NCI-H146 (cell line): ENCODE results near the gene FAM53A.

Source experiments
- DNase-seq: peaks from one replicate; lab custom pipeline; 2025; lab: John Stamatoyannopoulos, UW

FAM53A gene

DNA sequence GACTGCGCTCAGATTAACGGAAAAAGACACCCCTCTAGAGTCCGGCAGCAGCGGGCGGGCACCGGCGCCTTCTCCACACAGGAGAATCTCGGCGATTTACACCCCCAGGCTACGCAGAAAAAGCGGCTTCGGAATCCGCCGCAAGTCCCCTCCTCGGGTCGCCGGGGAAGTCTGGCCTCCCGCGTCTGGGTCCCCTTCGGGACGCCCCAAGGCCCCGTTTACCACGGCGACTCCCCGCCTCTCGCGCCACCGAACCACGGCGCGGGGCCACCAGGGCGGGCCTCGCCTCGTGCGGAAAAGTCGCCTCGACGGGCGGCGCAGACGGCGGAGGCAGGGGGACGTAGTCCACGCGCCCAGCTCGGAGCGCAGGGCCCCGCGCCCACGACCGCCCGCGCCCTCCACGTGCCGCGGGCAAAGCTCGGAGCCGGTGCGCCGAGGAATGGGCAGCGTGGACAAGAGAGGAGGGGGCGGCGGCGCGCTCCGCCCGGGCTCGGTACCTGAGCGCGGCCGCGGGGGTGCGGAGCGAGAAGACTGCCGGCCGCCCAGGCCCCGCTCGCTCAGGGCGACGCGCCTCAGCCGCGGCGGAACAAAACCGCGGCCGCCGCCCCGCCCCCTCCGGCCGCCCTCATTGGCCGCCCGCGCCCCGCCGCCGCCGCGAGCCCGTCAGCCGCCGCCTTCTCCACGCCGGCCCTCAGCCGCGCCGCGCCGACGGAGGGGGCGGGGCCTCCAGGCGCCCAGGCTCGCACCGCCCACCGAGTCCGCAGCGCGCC lies at the start of gene FAM53A:
TSS of gene FAM53A (minus strand) at position 578 of the 770 bp plus-strand sequence. CDS start 15,572 bp downstream, outside the sequence.
- peak; percentile 85 for DNase-seq

- no peak for DNase-seq
Observed at GRCh38 chr4:1732911-1733310, 48.8 kb upstream of the FAM53A start.

- no peak for DNase-seq
Observed at GRCh38 chr4:1731180-1731579, 47.1 kb upstream of the FAM53A start.

GRCh38 chr4:1730532-1731135 lies 46.5 kb upstream of the FAM53A start:
- DNase-seq, result no peak

DNA sequence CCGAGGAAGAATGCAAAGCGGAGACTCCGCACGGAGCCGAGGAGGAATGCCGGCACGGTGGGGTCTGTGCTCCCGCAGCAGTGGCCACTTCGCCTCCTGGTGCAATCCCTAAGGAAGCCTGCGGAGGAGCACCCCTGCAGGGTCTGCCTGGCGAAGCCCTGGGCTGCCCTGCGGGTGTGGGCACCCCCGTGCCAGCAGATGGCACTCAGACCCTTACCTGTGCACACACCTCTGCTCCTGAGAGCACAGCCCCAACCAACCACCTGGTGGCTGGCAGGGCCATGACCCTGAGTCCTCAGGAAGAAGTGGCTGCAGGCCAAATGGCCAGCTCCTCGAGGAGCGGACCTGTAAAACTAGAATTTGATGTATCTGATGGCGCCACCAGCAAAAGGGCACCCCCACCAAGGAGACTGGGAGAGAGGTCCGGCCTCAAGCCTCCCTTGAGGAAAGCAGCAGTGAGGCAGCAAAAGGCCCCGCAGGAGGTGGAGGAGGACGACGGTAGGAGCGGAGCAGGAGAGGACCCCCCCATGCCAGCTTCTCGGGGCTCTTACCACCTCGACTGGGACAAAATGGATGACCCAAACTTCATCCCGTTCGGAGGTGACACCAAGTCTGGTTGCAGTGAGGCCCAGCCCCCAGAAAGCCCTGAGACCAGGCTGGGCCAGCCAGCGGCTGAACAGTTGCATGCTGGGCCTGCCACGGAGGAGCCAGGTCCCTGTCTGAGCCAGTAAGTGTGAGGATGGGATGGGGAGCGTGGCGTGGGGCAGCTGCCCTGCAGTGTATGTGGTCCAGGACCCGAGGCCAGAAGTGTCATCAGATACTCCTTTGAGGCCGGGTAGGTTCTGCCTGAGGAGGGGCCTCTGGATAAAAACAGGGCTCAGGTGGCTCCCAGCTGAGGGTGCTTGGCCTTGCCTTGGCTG lies 44.2 kb upstream of the FAM53A start:
- DNase-seq, result no peak

DNA sequence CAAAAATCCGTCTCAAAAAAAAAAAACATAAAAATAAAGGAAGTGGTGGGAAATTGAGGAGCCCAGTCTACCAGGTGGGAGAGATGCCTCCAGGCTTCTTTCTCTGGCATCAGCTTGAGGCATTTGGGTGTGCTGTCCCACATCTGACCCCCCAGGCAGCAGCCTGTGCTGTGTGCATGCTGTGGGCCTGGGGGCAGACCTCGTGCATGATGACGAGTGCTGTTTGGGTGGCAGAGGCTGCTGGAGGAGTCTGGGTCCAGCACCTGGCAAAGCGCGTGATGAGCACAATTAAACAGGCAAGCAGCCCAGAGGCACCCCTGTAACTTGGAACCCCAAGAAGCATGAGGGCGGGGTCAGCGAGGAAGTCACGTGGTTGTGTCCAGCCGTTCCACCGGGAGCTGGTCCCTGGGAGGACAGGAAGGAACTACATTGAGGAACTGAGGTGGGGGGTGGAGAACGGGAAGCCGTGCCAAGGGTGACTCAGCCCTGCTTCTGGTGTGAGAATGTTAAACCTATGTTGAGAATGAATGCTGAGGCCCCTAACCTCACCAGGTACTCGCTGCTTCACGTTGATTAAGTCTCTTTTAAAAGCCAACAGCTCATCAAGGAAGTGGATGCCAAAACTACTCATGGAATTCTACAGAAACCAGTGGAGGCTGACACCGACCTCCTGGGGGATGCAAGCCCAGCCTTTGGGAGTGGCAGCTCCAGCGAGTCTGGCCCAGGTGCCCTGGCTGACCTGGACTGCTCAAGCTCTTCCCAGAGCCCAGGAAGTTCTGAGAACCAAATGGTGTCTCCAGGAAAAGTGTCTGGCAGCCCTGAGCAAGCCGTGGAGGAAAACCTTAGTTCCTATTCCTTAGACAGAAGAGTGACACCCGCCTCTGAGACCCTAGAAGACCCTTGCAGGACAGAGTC lies 43.3 kb upstream of the FAM53A start:
- no peak for DNase-seq

DNA sequence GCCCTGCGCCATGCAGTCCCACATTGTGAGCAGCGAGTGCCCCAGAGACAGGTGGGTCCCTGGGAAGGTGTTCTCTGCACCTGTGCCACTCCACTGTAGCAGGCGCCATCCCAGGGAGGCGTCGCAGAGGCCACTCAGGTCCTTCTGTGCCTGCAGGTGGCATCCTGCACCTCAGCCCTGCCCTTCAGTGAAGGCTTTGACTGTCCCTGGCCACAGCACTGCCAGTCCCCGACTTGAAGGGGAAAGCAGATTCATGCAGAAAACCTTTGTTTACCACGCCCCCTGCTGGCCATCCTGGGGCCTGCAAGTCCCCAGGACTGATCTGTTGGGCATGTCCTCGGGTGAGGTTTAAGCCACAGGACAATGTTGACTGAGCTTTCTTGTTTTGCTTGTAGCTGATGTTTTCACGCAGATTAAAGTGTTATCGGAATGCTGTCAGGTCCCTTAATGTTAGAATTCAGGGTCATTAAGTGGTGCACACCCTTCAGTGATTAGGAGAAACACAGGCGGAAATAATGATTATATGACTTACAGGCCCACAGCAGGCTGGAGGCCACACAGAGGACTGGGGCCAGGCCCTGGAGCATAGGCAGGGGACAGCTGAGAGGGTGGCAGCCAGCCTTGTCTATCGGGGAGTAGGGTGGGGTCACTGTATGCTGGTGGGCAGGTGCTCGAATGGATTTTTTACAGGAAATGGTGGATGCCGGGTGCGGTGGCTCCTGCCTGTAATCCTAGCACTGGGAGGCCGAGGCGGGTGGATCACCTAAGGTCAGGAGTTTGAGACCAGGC lies 42.2 kb upstream of the FAM53A start:
- peak; percentile 73 for DNase-seq

DNA sequence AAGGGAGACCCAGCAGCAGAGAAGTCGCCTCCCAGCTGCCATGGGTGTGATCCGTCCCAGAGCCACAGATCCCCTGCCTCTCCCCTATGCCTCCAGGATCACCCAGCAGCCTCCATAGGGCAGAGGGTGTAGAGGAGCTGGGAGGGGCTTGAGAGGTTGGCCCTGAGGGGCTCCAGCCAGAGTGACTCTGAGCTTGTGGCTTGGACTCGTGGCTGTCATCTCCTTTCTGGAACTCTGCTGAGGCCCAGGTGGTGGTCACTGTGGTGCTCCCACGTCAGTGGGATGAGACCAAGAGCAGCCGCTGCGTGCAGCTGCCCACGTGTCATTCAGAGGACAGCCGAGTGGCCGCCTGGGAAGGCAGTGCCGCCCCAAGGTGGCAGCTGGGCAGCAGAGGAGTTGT lies 41.4 kb upstream of the FAM53A start:
- no peak for DNase-seq

GRCh38 chr4:1723131-1723801 lies 39.2 kb upstream of the FAM53A start:
- no peak for DNase-seq

- DNase-seq, result peak; percentile 15
Observed at GRCh38 chr4:1722551-1723118, 38.5 kb upstream of the FAM53A start.

- DNase-seq, result peak; percentile 61
Observed at GRCh38 chr4:1721666-1722550, 37.8 kb upstream of the FAM53A start.

DNA sequence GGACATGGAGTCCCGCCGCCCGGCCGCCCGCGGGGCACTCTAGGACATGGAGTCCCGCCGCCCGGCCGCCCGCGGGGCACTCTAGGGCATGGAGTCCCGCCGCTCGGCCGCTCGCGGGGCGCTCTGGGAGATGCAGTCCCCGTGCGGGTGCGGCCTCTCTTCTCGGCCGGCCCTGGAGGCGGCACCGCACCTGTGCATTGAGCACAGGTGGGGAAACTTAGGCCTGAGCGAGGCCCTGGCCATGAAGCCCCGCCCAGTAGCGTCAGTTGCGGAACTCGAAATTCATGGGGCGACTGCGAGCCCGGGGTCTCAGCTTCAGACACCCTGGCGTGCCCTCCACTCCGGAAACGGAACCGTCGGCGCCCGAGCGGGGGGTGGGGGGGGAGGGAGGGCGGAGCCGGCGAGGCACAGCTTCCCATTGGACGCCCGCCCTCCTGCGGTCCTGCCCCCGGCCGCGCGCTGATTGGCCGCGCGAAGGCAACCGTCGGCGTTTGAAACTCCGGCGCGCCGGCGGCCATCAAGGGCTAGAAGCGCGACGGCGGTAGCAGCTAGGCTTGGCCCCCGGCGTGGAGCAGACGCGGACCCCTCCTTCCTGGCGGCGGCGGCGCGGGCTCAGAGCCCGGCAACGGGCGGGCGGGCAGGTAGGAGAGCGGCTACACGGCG lies 37.0 kb upstream of the FAM53A start, which contains the start of the genes TACC3 and TMEM129:
TSS of gene TACC3 (plus strand) at position 519 of the 663 bp plus-strand sequence. CDS start 1,901 bp downstream, outside the sequence.
TSS of gene TMEM129 (minus strand) at position 321 of the 663 bp plus-strand sequence. CDS start 486 bp downstream, outside the sequence.
- peak; percentile 99 for DNase-seq

DNA sequence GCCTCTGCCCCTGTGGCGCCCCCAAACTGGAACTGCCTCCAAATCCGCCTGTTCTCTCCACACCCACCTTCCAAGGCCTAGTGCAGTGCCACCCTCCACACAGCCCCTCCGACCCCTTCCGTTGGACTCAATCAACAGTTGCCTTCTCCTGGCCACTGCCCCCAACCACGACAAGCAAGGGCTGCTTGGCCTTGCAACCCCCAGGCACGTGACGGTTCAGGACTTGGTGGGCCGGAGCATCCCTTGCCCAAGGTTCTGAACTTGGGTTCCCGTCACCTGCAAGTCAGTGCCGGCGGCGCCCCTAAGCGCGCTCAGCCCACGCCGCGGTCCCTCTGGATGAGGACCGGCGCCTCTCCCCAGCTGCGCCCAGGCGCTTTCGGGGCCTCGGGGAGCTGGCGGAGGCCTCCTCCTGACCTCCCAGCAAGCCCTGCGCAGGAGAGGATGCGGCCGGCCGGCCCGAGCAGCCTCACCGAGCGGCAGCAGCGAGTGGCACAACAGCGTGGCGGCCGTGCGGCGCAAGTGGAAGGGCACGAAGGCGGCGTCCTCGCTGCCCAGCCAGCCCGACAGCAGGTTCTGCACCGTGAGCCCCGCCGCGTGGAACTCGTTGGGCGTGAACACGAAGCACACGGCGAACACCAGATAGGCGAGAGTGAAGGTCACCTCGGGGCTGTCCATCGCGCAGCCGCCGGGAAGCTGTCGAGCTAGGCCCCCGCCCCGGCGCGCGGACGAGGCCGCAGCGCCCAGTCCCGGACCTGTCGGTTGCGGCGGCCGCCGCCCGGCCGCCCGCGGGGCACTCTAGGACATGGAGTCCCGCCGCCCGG lies 36.3 kb upstream of the FAM53A start:
- peak; percentile 51 for DNase-seq

DNA sequence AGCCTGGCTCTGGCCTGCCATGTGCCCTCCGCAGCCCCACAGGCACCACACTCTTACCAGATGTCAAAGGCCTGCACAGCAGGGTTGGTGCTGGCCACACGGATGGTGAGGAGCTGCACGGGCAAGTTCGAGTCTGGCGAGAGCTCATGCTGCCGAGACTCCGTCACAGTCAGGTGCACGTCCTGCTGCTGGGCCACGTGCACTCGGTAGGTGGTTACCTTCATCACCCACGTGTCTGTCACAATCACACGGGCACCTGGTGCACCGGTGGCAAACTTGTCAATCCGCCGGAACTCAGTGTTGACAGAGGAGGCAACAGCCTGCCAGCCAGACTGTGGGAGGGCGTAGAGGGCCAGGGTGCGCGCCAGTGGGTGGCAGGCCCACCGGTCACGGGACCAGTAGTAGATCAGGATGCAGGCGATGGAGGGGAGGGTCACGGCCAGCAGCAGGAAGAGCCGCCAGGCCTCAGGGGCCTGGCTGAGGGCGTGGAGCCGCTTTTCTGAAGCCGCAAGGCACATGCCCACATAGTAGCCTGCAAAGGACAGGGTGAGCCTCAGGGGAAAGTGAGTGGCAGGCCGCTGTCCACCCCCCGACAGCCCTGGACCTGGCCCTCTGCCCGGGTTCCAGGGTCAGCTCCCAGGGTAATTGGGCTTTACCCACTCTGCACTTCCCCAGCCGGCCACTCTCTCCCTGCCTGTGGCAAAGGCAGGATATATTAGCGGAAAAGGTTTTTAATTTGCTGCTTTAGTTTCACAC lies 34.2 kb upstream of the FAM53A start:
- DNase-seq, result no peak

DNA sequence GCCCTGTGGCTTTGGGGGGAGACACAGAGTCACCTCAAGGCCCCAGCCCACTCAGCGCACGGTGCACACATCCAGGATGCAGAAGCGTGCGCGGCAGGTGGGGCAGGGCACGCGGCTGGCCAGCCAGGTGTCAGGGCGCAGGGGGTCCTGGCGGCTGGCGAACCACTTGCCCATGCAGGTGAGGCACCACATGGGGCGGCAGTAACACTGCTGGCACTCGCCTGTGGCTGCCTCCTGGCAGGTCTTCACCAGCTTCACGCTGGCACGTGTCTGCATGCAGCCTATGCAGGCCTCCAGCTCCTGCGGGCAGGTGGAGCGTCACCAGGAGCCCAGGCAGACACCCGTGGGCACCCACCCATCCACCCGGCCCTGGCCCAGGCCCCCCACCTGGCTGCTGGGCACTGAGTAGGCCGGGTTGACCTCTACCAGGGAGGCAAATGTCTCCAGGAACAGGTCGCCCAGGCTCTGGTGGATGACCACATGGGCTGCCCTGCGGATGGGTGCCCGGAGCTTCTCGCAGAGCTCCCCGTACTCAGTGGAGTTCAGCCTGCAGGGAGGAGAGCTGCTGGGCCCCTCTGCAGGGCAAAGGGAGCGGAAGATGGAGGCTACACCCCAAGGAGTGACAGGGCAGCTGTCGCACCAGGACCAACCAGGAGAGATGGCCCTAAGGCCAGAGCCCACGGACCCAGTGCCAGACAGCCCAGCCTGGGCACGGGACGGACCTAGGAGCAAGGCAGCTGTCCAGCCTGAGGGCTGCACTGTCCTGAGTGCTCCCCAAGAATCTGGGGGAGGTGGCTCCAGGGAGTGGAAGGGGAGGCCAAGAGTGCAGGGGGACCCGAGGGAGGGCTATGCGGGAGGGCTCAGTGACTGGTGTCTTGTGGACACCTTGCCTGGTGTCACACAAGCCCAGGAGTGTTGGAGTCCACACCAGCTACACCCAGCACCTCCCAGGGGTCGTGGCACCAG lies 33.3 kb upstream of the FAM53A start:
- no peak for DNase-seq
